H1 (cell line): Measurements from ENCODE around the gene DZIP1L. TPM values are rescaled to one million over a fixed set of nuclear protein-coding genes. Genes with fewer than 3 reads are reported as not detected.

Experiments used
- CTCF ChIA-PET: fragments of 300-600 bp; sonication (Branson Sonifier 250); formaldehyde crosslinking; loops from one replicate; lab custom pipeline; 2021; ENCODE audit not compliant: partially characterized antibody; lab: Charles Lee
- POLR2A ChIA-PET: fragments of 300-600 bp; sonication (Branson Sonifier 250); formaldehyde crosslinking; loops from one replicate; lab custom pipeline; 2021; ENCODE audit warnings: inconsistent platforms; ENCODE audit not compliant: partially characterized antibody; lab: Charles Lee
- DNase-seq, 2 experiments: peaks; one replicate each; pipeline versions ENCODE4 v3.0.0 to v3.0.0-alpha.2; 2010 to 2022; ENCODE audit warnings: low spot score in 2 of 2, low read depth in 1 of 2, mixed read lengths in 1 of 2
- FAIRE-seq: peaks from 2 replicates; lab custom pipeline; 2011; peaks lifted over from hg19 to GRCh38; lab: Jason Lieb, UNC
- H2AFZ ChIP-seq: 2 replicates; pipeline ENCODE4 v1.8.1; 2012; ENCODE audit warnings: low read length, inconsistent platforms
- H2AK5ac ChIP-seq: 2 replicates; pipeline ENCODE4 v1.6.1; 2013; ENCODE audit warnings: low read depth, low read length
- H2BK120ac ChIP-seq: replicated peaks from 2 replicates; pipeline ENCODE3; 2013; ENCODE audit warnings: low read depth, low read length, inconsistent platforms
- H2BK12ac ChIP-seq: 2 replicates; pipeline ENCODE4 v1.6.1; 2013; ENCODE audit warnings: low read depth, low read length
- H2BK15ac ChIP-seq: 2 replicates; pipeline ENCODE4 v1.6.1; 2013; ENCODE audit warnings: low read length
- H2BK20ac ChIP-seq: 2 replicates; pipeline ENCODE4 v1.6.1; 2013; ENCODE audit warnings: low read length
- H2BK5ac ChIP-seq: 2 replicates; pipeline ENCODE4 v1.6.1; 2013; ENCODE audit warnings: low read depth, low read length
- H3K14ac ChIP-seq: 2 replicates; pipeline ENCODE4 v1.6.1; 2013; ENCODE audit warnings: inconsistent platforms; ENCODE audit not compliant: insufficient read length
- H3K18ac ChIP-seq: 2 replicates; pipeline ENCODE4 v1.6.1; 2013; ENCODE audit warnings: low read length; ENCODE audit errors: extremely low read depth
- H3K23ac ChIP-seq: 2 replicates; pipeline ENCODE4 v1.6.1; 2013; ENCODE audit warnings: inconsistent platforms; ENCODE audit not compliant: insufficient read length
- H3K23me2 ChIP-seq: 2 replicates; pipeline ENCODE4 v1.6.1; 2013; ENCODE audit warnings: low read depth, low read length
- H3K27ac ChIP-seq: 2 replicates; pipeline ENCODE4 v1.6.1; 2011; ENCODE audit warnings: low read depth, low read length, inconsistent platforms
- H3K27me3 ChIP-seq, 4 experiments: replicated peaks in 1 of 4; 1 replicate in 1 of 4; 2 replicates in 3 of 4; pipeline versions ENCODE4 v1.6.1 to v1.8.1; 2011 to 2013; ENCODE audit warnings: low read length in 3 of 4, mild to moderate bottlenecking in 3 of 4, inconsistent platforms in 2 of 4, mixed read lengths in 2 of 4, moderate library complexity in 1 of 4; ENCODE audit not compliant: control insufficient read depth in 3 of 4, insufficient read depth in 3 of 4; ENCODE audit errors: extremely low read depth in 1 of 4
- H3K36me3 ChIP-seq, 4 experiments: 2 replicates each; pipeline versions ENCODE4 v1.6.1 to v1.8.1; 2011 to 2013; ENCODE audit warnings: mild to moderate bottlenecking in 4 of 4, low read length in 3 of 4, moderate library complexity in 2 of 4, control low read depth in 1 of 4, inconsistent platforms in 1 of 4; ENCODE audit not compliant: insufficient read depth in 4 of 4, control insufficient read depth in 2 of 4
- H3K4ac ChIP-seq: replicated peaks from 2 replicates; pipeline ENCODE3; 2013; ENCODE audit warnings: low read length, low read depth, mixed read lengths, inconsistent platforms; ENCODE audit not compliant: insufficient read length
- H3K4me1 ChIP-seq, 4 experiments: replicated peaks in 1 of 4; 1 replicate in 1 of 4; 2 replicates in 3 of 4; pipeline versions ENCODE4 v1.6.1 to v1.8.1; 2011 to 2013; ENCODE audit warnings: low read length in 3 of 4, inconsistent platforms in 2 of 4, mixed read lengths in 1 of 4; ENCODE audit not compliant: insufficient read depth in 4 of 4, control insufficient read depth in 3 of 4
- H3K4me2 ChIP-seq, 2 experiments: 2 replicates each; pipeline versions ENCODE4 v1.6.1 to v1.8.1; 2011 to 2013; ENCODE audit warnings: low read depth in 2 of 2, low read length in 2 of 2, control low read depth in 1 of 2, inconsistent platforms in 1 of 2, mild to moderate bottlenecking in 1 of 2; ENCODE audit not compliant: insufficient read depth in 1 of 2
- H3K4me3 ChIP-seq, 4 experiments: fragments of 200-600, 300-600 bp in 1 of 4; sonication (generic), shearing (Covaris generic), sonication (Bioruptor Twin) in 1 of 4; 2 replicates each; pipeline versions ENCODE4 v1.5.1 to v1.8.1; 2011 to 2016; ENCODE audit warnings: low read length in 4 of 4, low read depth in 3 of 4, control low read depth in 2 of 4, inconsistent platforms in 2 of 4, mild to moderate bottlenecking in 2 of 4, mixed read lengths in 1 of 4, moderate library complexity in 1 of 4; ENCODE audit not compliant: insufficient read depth in 2 of 4; ENCODE audit errors: extremely low read depth in 1 of 4
- H3K56ac ChIP-seq: replicated peaks from 2 replicates; pipeline ENCODE3; 2013; ENCODE audit warnings: low read depth, mild to moderate bottlenecking, mixed read lengths, low read length, inconsistent platforms; ENCODE audit not compliant: insufficient read length
- H3K79me1 ChIP-seq: 2 replicates; pipeline ENCODE4 v1.6.1; 2013; ENCODE audit warnings: low read depth, low read length, control low read depth
- H3K79me2 ChIP-seq, 2 experiments: 2 replicates each; pipeline versions ENCODE4 v1.6.1 to v1.8.1; 2012 to 2013; ENCODE audit warnings: low read length in 2 of 2, mild to moderate bottlenecking in 2 of 2, inconsistent platforms in 1 of 2; ENCODE audit not compliant: insufficient read depth in 2 of 2, control insufficient read depth in 1 of 2
- H3K9ac ChIP-seq, 4 experiments: replicated peaks in 1 of 4; 1 replicate in 1 of 4; 2 replicates in 3 of 4; pipeline versions ENCODE4 v1.6.1 to v1.8.1; 2011 to 2013; ENCODE audit warnings: low read depth in 3 of 4, low read length in 3 of 4, control low read depth in 2 of 4, mild to moderate bottlenecking in 2 of 4, moderate library complexity in 2 of 4, inconsistent platforms in 1 of 4; ENCODE audit errors: extremely low read depth in 1 of 4
- H3K9me3 ChIP-seq, 2 experiments: 2 replicates each; pipeline versions ENCODE4 v1.6.1 to v1.8.1; 2012 to 2013; ENCODE audit warnings: mild to moderate bottlenecking in 2 of 2, moderate library complexity in 2 of 2, control low read depth in 1 of 2, inconsistent platforms in 1 of 2, low read depth in 1 of 2, low read length in 1 of 2, mixed read lengths in 1 of 2; ENCODE audit not compliant: insufficient read depth in 2 of 2
- H4K20me1 ChIP-seq, 2 experiments: replicated peaks in 1 of 2; 2 replicates each; pipeline versions ENCODE3 to v1.8.1; 2011 to 2013; ENCODE audit warnings: inconsistent platforms in 2 of 2, low read length in 2 of 2, mild to moderate bottlenecking in 1 of 2; ENCODE audit not compliant: insufficient read depth in 2 of 2, control insufficient read depth in 1 of 2
- H4K5ac ChIP-seq: 2 replicates; pipeline ENCODE4 v1.6.1; 2013; ENCODE audit warnings: low read length, low read depth, mixed read lengths, inconsistent platforms; ENCODE audit not compliant: insufficient read length
- H4K8ac ChIP-seq: 2 replicates; pipeline ENCODE4 v1.8.0; 2013; ENCODE audit warnings: mild to moderate bottlenecking, moderate library complexity, low read length, inconsistent platforms; ENCODE audit not compliant: insufficient read depth; ENCODE audit errors: extremely low read depth
- H4K91ac ChIP-seq: replicated peaks from 2 replicates; pipeline ENCODE3; 2013; ENCODE audit warnings: low read length, mixed read lengths, inconsistent platforms; ENCODE audit not compliant: insufficient read length
- CREB1 ChIP-seq: IDR thresholded peaks from 2 replicates; pipeline ENCODE4 v1.6.1; 2012; ENCODE audit warnings: inconsistent platforms
- WGBS, 2 experiments: shearing (Covaris generic) in 1 of 2; methylation state at CpG; one replicate each; pipeline versions ENCODE4 v1.1.6 to v1.1.7; 2013 to 2015; ENCODE audit warnings: low lambda C conversion rate in 2 of 2, mixed read lengths in 2 of 2, inconsistent platforms in 1 of 2, low coverage in 1 of 2, missing lambda C conversion rate in 1 of 2; ENCODE audit not compliant: insufficient replicate concordance in 2 of 2, insufficient coverage in 1 of 2, insufficient read length in 1 of 2; ENCODE audit errors: extremely low coverage in 1 of 2, missing lambda C conversion rate in 1 of 2; 5-methylcytosine and 5-hydroxymethylcytosine counted together
- polyA plus RNA-seq, 7 experiments: library from polyadenylated mRNA; depleted of rRNA in 3 of 7; stranded (reverse) in 5 of 7; unstranded in 2 of 7; fragments of >200 nt in 5 of 7; fragments of 200-250 nt in 2 of 7; gene quantifications; 1 replicate in 5 of 7; 2 replicates in 1 of 7; 4 replicates in 1 of 7; pipeline versions ENCODE4 v1.2.1 to v1.2.3, GENCODE V29; 2011 to 2013; ENCODE audit warnings: missing spikeins in 2 of 7, mixed read lengths in 2 of 7
- total RNA-seq: library from RNA; stranded (reverse); fragmentation: NEBNext Ultra II Directional; extraction: Animal tissue kit (Norgen Biotek cat#: 25700); gene quantifications from 2 replicates; pipeline ENCODE4 v1.2.1, GENCODE V29; 2021

Gene DZIP1L
- total and polyA plus RNA-seq, 2 of the 8 experiments (the other 6 are each of a cell fraction or from before 2014, with no cell fraction given) = 6.5 to 8.3 TPM

GRCh38 chr3:138125548-138126221 is 10.3 kb upstream of the DZIP1L start:
- H3K79me2 ChIP-seq = no peaks in the 10 kb centered on the region
- no peak overlapping the region for H3K18ac ChIP-seq
- H3K23me2 ChIP-seq = no peaks in the 10 kb centered on the region
- no peak overlapping the region for H3K4me3 ChIP-seq
- no peak overlapping the region for H3K9ac ChIP-seq
- no peak overlapping the region for H4K5ac ChIP-seq
- H2BK5ac ChIP-seq = no peak overlapping the region
- H2AK5ac ChIP-seq = no peak overlapping the region
- no peaks in the 10 kb centered on the region for H3K36me3 ChIP-seq
- no peak overlapping the region for H2BK12ac ChIP-seq
- H3K4ac ChIP-seq = no peak overlapping the region
- H3K79me1 ChIP-seq = no peaks in the 10 kb centered on the region
- 84% methylated on average over 5 of the region's 5 CpGs; no CpG with 5 or more reads in 1 of the 2 experiments for WGBS, 2 experiments
- no peak overlapping the region for H3K23ac ChIP-seq
- peaks cover 0 to 9% of the 10 kb centered on the region in 2 experiments; a peak in 1 of 4 replicates for H3K9me3 ChIP-seq
- no peak overlapping the region for H2AFZ ChIP-seq
- no peak overlapping the region for H2BK120ac ChIP-seq
- no peak overlapping the region for H3K27ac ChIP-seq
- no peak overlapping the region for H2BK20ac ChIP-seq
- H3K27me3 ChIP-seq = no peaks in the 10 kb centered on the region
- no peak for FAIRE-seq
- no peaks in the 10 kb centered on the region for H4K20me1 ChIP-seq
- POLR2A ChIA-PET = interaction anchor here (0.6 to 1.3 kb wide), 2 partner anchors 10 to 62 kb away, joined by 3 read pairs; partner anchors contain the start of gene DZIP1L
- no peaks in the 10 kb centered on the region for H3K4me1 ChIP-seq
- no peak overlapping the region for H4K91ac ChIP-seq
- H3K4me2 ChIP-seq = no peak overlapping the region
- no peak for DNase-seq
- no peak overlapping the region for H3K14ac ChIP-seq
- CTCF ChIA-PET = interaction anchor here (1.1 to 1.3 kb wide), 2 partner anchors 9 to 73 kb away, joined by 3 to 4 read pairs; no protein-coding TSS in a partner anchor
- no peak overlapping the region for H3K56ac ChIP-seq
- H4K8ac ChIP-seq = no peak overlapping the region
- H2BK15ac ChIP-seq = no peak overlapping the region
- TF ChIP-seq CREB1 = no peak
